Inflammatory macrophage (primary cell): ENCODE data around the gene ACR.
"Not testable (repeated sequence)": the region's sequence is repeated elsewhere in the genome, so short reads cannot be mapped to it uniquely, and the experiment has no call there.

ENCODE experiments used
- DNase-seq, 2 donors: peaks; one replicate each; pipeline ENCODE4 v3.0.0-alpha.2; 2020 to 2022

The ACR gene

GRCh38 chr22:50783033-50783879 lies 45.3 kb downstream of the ACR start, which contains the start of gene RABL2B:
TSS of gene RABL2B (minus strand) at chr22:50783636. CDS start at chr22:50782294, 1,342 bp downstream.
- peak; percentile 91 for DNase-seq

- DNase-seq: not testable (repeated sequence)
Observed at GRCh38 chr22:50783880-50784276, 45.9 kb downstream of the ACR start.

- DNase-seq: peak; percentile 4 to 19
Observed at GRCh38 chr22:50785289-50785688, 47.3 kb downstream of the ACR start.

GRCh38 chr22:50786936-50787335 lies 48.9 kb downstream of the ACR start:
- DNase-seq: not testable (repeated sequence)
